ENCODE measurements around the gene KNCN. TPM values are rescaled to one million over a fixed set of nuclear protein-coding genes. Genes with fewer than 3 reads are reported as not detected.

Gene KNCN
- total RNA-seq, 1 donor from 2014 or later, result not detected

- TF ChIP-seq CTCF (conservative IDR thresholded peaks at IDR 0.05; ENCODE audit: low read depth, low read length), result no peak
- DNase-seq (ENCODE audit: low read depth), result no peak
- H3K4me3 ChIP-seq (ENCODE audit: low read depth, low read length), result no peak overlapping the region
These were observed 20.3 kb upstream of the KNCN start for GRCh38 chr1:46571691-46572225.

- H3K4me3 ChIP-seq (ENCODE audit: low read depth, low read length), result no peak overlapping the region
- no peak for DNase-seq (ENCODE audit: low read depth)
- no peak for TF ChIP-seq CTCF (conservative IDR thresholded peaks at IDR 0.05; ENCODE audit: low read depth, low read length)
These were observed 18.7 kb upstream of the KNCN start for GRCh38 chr1:46569884-46570725.

- TF ChIP-seq CTCF (conservative IDR thresholded peaks at IDR 0.05; ENCODE audit: low read depth, low read length), result no peak
- no peak for DNase-seq (ENCODE audit: low read depth)
These were observed 17.7 kb upstream of the KNCN start for GRCh38 chr1:46569116-46569515.

GRCh38 chr1:46568461-46568891 lies 17.0 kb upstream of the KNCN start:
- TF ChIP-seq CTCF (conservative IDR thresholded peaks at IDR 0.05; ENCODE audit: low read depth, low read length), result no peak
- DNase-seq (ENCODE audit: low read depth), result no peak
- H3K4me3 ChIP-seq (ENCODE audit: low read depth, low read length), result no peak overlapping the region

More at GRCh38 chr1:46569116-46569515, 17.7 kb upstream of the KNCN start:
- H3K4me3 ChIP-seq (ENCODE audit: low read depth, low read length), result no peak overlapping the region

- TF ChIP-seq CTCF (conservative IDR thresholded peaks at IDR 0.05; ENCODE audit: low read depth, low read length), result no peak
- DNase-seq (ENCODE audit: low read depth), result no peak
- no peak overlapping the region for H3K4me3 ChIP-seq (ENCODE audit: low read depth, low read length)
These were observed 11.9 kb upstream of the KNCN start for GRCh38 chr1:46563341-46563740.

- no peak overlapping the region for H3K4me3 ChIP-seq (ENCODE audit: low read depth, low read length)
- no peak for DNase-seq (ENCODE audit: low read depth)
- no peak for TF ChIP-seq CTCF (conservative IDR thresholded peaks at IDR 0.05; ENCODE audit: low read depth, low read length)
These were observed 11.1 kb upstream of the KNCN start for GRCh38 chr1:46562498-46562897.

Measured in epithelial cell of proximal tubule (primary cell).